Heart left ventricle (tissue), 13 donors: ENCODE measurements around the gene MUC6.

ENCODE experiments used
- POLR2A ChIP-seq, 2 donors: fragments of 450-650 bp; IDR thresholded peaks; one replicate each; pipeline ENCODE4 v1.6.1; 2017; ENCODE audit warnings: antibody characterized with exemption in 2 of 2, mild to moderate bottlenecking in 2 of 2, moderate library complexity in 2 of 2
- TF ChIP-seq, protein P1 (sequence below), 12 donors: fragments of 200-600 bp; sonication (generic) in 4 of 12; IDR thresholded peaks; one replicate each; pipeline versions ENCODE4 v1.5.0 to v1.8.0; 2018 to 2022; ENCODE audit warnings: antibody characterized with exemption in 12 of 12, mild to moderate bottlenecking in 5 of 12
- donor health status: ischemic (EF 13 %, LVEDD 7.1; RV severe dilation, severe dysfunction).
- donor health status: DM: no; HTN: yes; CAD: no.
- donor health status: DM: no; HTN: no; CAD: no.
- donor health status: ischemic (EF 25% LVEDD 6.9; RV normal size, moderate dysfunction).
- donor health status: ischemic (EF 25% LVEDD 5.7; RV mildly dilated, moderate dysfunction).
- donor health status: ischemic (EF 35%, LVEDD 5.7; RV mildly dilated, moderate dysfunction).
- donor health status: nonischemic (EF 11% LVEDD 7.7; RV severe dilation, severe dysfunction).
- donor health status: DM: yes; HTN: yes; CAD: no.
- donor health status: PGD.
- donor health status: ischemic (EF 29% LVEDD 5.4; RV normal size, mild dysfunction).
- donor health status: nonischemic (EF 23%, LVEDD 6.1; RV moderate dilation, normal function).

DNA sequence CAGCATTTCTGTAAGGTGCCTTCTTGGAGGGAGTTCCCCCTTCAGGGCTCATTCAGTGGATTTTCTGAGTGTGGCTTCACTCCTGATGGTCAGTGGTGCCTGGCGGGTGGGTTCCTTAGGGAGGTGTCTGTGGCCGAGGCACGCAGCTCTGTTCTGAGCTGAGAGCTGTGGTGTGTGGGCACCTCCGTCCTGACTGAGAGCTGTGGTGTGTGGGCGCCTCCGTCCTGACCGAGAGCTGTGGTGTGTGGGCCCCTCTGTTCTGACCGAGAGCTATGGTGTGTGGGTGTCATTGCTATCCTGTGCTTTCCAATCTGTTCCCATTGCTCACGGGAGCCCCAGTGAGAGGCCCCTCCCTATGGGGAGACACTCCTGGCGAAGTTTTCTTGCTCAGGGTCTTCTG, 39.8 kb downstream of the MUC6 start:
- TF ChIP-seq, protein P1, sequence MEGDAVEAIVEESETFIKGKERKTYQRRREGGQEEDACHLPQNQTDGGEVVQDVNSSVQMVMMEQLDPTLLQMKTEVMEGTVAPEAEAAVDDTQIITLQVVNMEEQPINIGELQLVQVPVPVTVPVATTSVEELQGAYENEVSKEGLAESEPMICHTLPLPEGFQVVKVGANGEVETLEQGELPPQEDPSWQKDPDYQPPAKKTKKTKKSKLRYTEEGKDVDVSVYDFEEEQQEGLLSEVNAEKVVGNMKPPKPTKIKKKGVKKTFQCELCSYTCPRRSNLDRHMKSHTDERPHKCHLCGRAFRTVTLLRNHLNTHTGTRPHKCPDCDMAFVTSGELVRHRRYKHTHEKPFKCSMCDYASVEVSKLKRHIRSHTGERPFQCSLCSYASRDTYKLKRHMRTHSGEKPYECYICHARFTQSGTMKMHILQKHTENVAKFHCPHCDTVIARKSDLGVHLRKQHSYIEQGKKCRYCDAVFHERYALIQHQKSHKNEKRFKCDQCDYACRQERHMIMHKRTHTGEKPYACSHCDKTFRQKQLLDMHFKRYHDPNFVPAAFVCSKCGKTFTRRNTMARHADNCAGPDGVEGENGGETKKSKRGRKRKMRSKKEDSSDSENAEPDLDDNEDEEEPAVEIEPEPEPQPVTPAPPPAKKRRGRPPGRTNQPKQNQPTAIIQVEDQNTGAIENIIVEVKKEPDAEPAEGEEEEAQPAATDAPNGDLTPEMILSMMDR (IDR thresholded peaks at IDR 0.05) = no peak
- no peak for TF ChIP-seq POLR2A (IDR thresholded peaks at IDR 0.05)
